ENCODE measurements around the gene ITPR2. TPM values are rescaled to one million over a fixed set of nuclear protein-coding genes. Genes with fewer than 3 reads are reported as not detected.
A peak's percentile ranks its signal among the peaks of the same experiment; 100 is the strongest.

ITPR2 gene
- total and polyA plus RNA-seq, 2 of the 13 experiments (the other 11 are each of a cell fraction or from before 2014, with no cell fraction given) = 31.9 to 81.9 TPM

GRCh38 chr12:26770239-26771070 is 62.5 kb downstream of the ITPR2 start (continued):
- TF ChIP-seq ZNF646 (CRISPR knock-in tag; IDR thresholded peaks at IDR 0.05) (0 out of 2 replicates have a peak, but pooled peaks have one; percentile 23), FOXP1 (IDR thresholded peaks at IDR 0.05) (no peak), FOXP1 (CRISPR knock-in tag; IDR thresholded peaks at IDR 0.05) (peak; percentile 66), SP5 (CRISPR knock-in tag; IDR thresholded peaks at IDR 0.05; ENCODE audit: borderline replicate concordance, low read depth) (no peak), JDP2 (CRISPR knock-in tag; IDR thresholded peaks at IDR 0.05; ENCODE audit: borderline replicate concordance) (no peak), ZNF644 (CRISPR knock-in tag; IDR thresholded peaks at IDR 0.05; ENCODE audit: low read depth) (0 out of 2 replicates have a peak, but pooled peaks have one; percentile 41), ZMYM4 (CRISPR knock-in tag; IDR thresholded peaks at IDR 0.05) (0 out of 2 replicates have a peak, but pooled peaks have one; percentile 33), ZNF24 (IDR thresholded peaks at IDR 0.05) (no peak), TEAD3 (CRISPR knock-in tag; optimal IDR thresholded peaks at IDR 0.05; ENCODE audit: borderline replicate concordance) (peak; percentile 32), HNF4A (CRISPR knock-in tag; IDR thresholded peaks at IDR 0.05) (peak; percentile 59), ZNF12 (CRISPR knock-in tag; IDR thresholded peaks at IDR 0.05) (no peak), GFI1 (CRISPR knock-in tag; IDR thresholded peaks at IDR 0.05; ENCODE audit: borderline replicate concordance) (0 out of 2 replicates have a peak, but pooled peaks have one; percentile 23), MTA3 (CRISPR knock-in tag; IDR thresholded peaks at IDR 0.05) (no peak)
